SK-N-SH (cell line): ENCODE measurements around the gene PER2. TPM values are rescaled to one million over a fixed set of nuclear protein-coding genes. Genes with fewer than 3 reads are reported as not detected.

Experiments used
- CTCF ChIA-PET: fragments of 300-600, 350-600 bp; formaldehyde crosslinking; extraction: SDS; loops from one replicate; lab custom pipeline; 2021; lab: Yijun Ruan, JAX
- POLR2A ChIA-PET: fragments of 350-600 bp; sonication (Branson Sonifier 250); formaldehyde crosslinking; extraction: SDS; loops from one replicate; lab custom pipeline; 2020; ENCODE audit warnings: antibody characterized with exemption, inconsistent platforms; lab: Yijun Ruan, JAX
- DNase-seq: peaks from one replicate; pipeline ENCODE4 v3.0.0; 2012
- H2AFZ ChIP-seq: fragments of 200-600 bp; sonication (generic); 2 replicates; pipeline ENCODE4 v1.8.1; 2016; ENCODE audit warnings: antibody characterized with exemption, mild to moderate bottlenecking, low read depth
- H3F3A ChIP-seq: fragments of 200-600 bp; sonication (generic); replicated peaks from 2 replicates; pipeline ENCODE3; 2016; ENCODE audit warnings: antibody characterized with exemption, mild to moderate bottlenecking; ENCODE audit not compliant: insufficient read depth
- H3K27ac ChIP-seq, 2 experiments: fragments of 200-500 bp in 1 of 2; fragments of 200-600 bp in 1 of 2; sonication (Bioruptor generic) in 1 of 2; sonication (generic), shearing (Covaris generic) in 1 of 2; 2 replicates each; pipeline versions ENCODE4 v1.5.1 to v1.6.1; 2014 to 2016; ENCODE audit warnings: low read depth in 2 of 2, inconsistent platforms in 1 of 2, low read length in 1 of 2, mild to moderate bottlenecking in 1 of 2, mixed read lengths in 1 of 2
- H3K27me3 ChIP-seq: fragments of 200-600 bp; sonication (generic), shearing (Covaris generic); 2 replicates; pipeline ENCODE4 v1.6.1; 2016; ENCODE audit warnings: mixed run types; ENCODE audit not compliant: insufficient read depth
- H3K36me3 ChIP-seq, 2 experiments: fragments of 200-500 bp in 1 of 2; fragments of 200-600 bp in 1 of 2; sonication (Bioruptor generic) in 1 of 2; sonication (generic) in 1 of 2; replicated peaks in 1 of 2; 2 replicates each; pipeline versions ENCODE3 to v1.5.1; 2014 to 2016; ENCODE audit warnings: low read length in 1 of 2, mild to moderate bottlenecking in 1 of 2; ENCODE audit not compliant: insufficient read depth in 2 of 2, control insufficient read depth in 1 of 2
- H3K4me1 ChIP-seq, 2 experiments: fragments of 200-500 bp in 1 of 2; fragments of 200-600 bp in 1 of 2; sonication (Bioruptor generic) in 1 of 2; sonication (generic), shearing (Covaris generic) in 1 of 2; 2 replicates each; pipeline versions ENCODE4 v1.5.1 to v1.6.1; 2014 to 2016; ENCODE audit warnings: low read depth in 1 of 2, low read length in 1 of 2, mixed run types in 1 of 2; ENCODE audit not compliant: insufficient read depth in 2 of 2, control insufficient read depth in 1 of 2
- H3K4me2 ChIP-seq: fragments of 200-600 bp; sonication (generic), shearing (Covaris generic); 2 replicates; pipeline ENCODE4 v1.6.1; 2017; ENCODE audit warnings: mixed run types
- H3K4me3 ChIP-seq, 2 experiments: fragments of 200-500 bp in 1 of 2; fragments of 200-600 bp in 1 of 2; sonication (Bioruptor generic) in 1 of 2; sonication (generic), shearing (Covaris generic) in 1 of 2; 2 replicates each; pipeline versions ENCODE4 v1.5.1 to v1.8.1; 2014 to 2016; ENCODE audit warnings: low read depth in 2 of 2, inconsistent platforms in 1 of 2, low read length in 1 of 2, mild to moderate bottlenecking in 1 of 2, mixed read lengths in 1 of 2, moderate library complexity in 1 of 2
- H3K79me2 ChIP-seq: fragments of 200-600 bp; sonication (generic); 2 replicates; pipeline ENCODE4 v1.8.1; 2017; ENCODE audit warnings: mild to moderate bottlenecking; ENCODE audit not compliant: insufficient read depth
- H3K9ac ChIP-seq: fragments of 200-600 bp; sonication (generic); 2 replicates; pipeline ENCODE4 v1.6.1; 2017; ENCODE audit warnings: mixed run types
- H3K9me2 ChIP-seq: fragments of 200-600 bp; sonication (generic); 2 replicates; pipeline ENCODE4 v1.6.1; 2017; ENCODE audit warnings: mixed run types
- H3K9me3 ChIP-seq: fragments of 200-600 bp; sonication (generic); 2 replicates; pipeline ENCODE4 v1.6.1; 2017; ENCODE audit warnings: mixed run types, mild to moderate bottlenecking, moderate library complexity
- H4K20me1 ChIP-seq: fragments of 200-600 bp; sonication (generic); 2 replicates; pipeline ENCODE4 v1.6.1; 2017; ENCODE audit warnings: mild to moderate bottlenecking, mixed run types; ENCODE audit not compliant: insufficient read depth
- ELF1 ChIP-seq: IDR thresholded peaks from 2 replicates; pipeline ENCODE4 v1.4.0; 2012
- FOSL2 ChIP-seq: IDR thresholded peaks from 2 replicates; pipeline ENCODE4 v1.4.0; 2012; ENCODE audit warnings: low read depth, mild to moderate bottlenecking, moderate library complexity, borderline replicate concordance
- FOXM1 ChIP-seq: IDR thresholded peaks from 2 replicates; pipeline ENCODE4 v1.4.0; 2012; ENCODE audit warnings: low read depth, mild to moderate bottlenecking
- GABPA ChIP-seq: IDR thresholded peaks from 2 replicates; pipeline ENCODE4 v1.4.0; 2012; ENCODE audit warnings: low read depth, mild to moderate bottlenecking
- GATA2 ChIP-seq: sonication (generic); formaldehyde crosslinking; IDR thresholded peaks from 2 replicates; pipeline ENCODE4 v1.5.0; 2020; ENCODE audit warnings: mild to moderate bottlenecking, missing genetic modification reagents
- IRF3 ChIP-seq: fragments of 150-350 bp; IDR thresholded peaks from 2 replicates; pipeline ENCODE4 v1.6.1; 2016; ENCODE audit warnings: mild to moderate bottlenecking, low read depth, low read length
- MXI1 ChIP-seq: IDR thresholded peaks from 2 replicates; pipeline ENCODE4 v1.6.1; 2012; ENCODE audit warnings: mild to moderate bottlenecking, low read depth, low read length, improper control_type of control experiment
- NFIC ChIP-seq: IDR thresholded peaks from 2 replicates; pipeline ENCODE4 v1.4.0; 2012; ENCODE audit warnings: borderline replicate concordance
- NRF1 ChIP-seq: IDR thresholded peaks from 2 replicates; pipeline ENCODE4 v1.6.1; 2012; ENCODE audit warnings: low read depth, mild to moderate bottlenecking, low read length
- POLR2AphosphoS5 ChIP-seq: IDR thresholded peaks from 2 replicates; pipeline ENCODE4 v1.6.1; 2012; ENCODE audit warnings: low read depth, low read length
- RCOR1 ChIP-seq: fragments of 150-350 bp; IDR thresholded peaks from 2 replicates; pipeline ENCODE4 v1.6.1; 2017; ENCODE audit warnings: antibody characterized with exemption, low read length
- RXRA ChIP-seq: IDR thresholded peaks from 2 replicates; pipeline ENCODE4 v1.4.0; 2012; ENCODE audit warnings: low read depth, mild to moderate bottlenecking, borderline replicate concordance
- SIN3A ChIP-seq: IDR thresholded peaks from 2 replicates; pipeline ENCODE4 v1.6.1; 2012; ENCODE audit warnings: low read depth, mild to moderate bottlenecking, low read length, moderate library complexity, borderline replicate concordance
- TAF1 ChIP-seq: IDR thresholded peaks from 2 replicates; pipeline ENCODE4 v1.6.1; 2012; ENCODE audit warnings: low read depth, mild to moderate bottlenecking, low read length, moderate library complexity, borderline replicate concordance
- TCF12 ChIP-seq: IDR thresholded peaks from 2 replicates; pipeline ENCODE4 v1.4.0; 2012
- WGBS: methylation state at CpG from one replicate; pipeline ENCODE4 v1.1.6; 2017; ENCODE audit warnings: low lambda C conversion rate; 5-methylcytosine and 5-hydroxymethylcytosine counted together
- polyA plus RNA-seq, 3 experiments: library from polyadenylated mRNA; depleted of rRNA; stranded (reverse); fragments of >200 nt; gene quantifications; 2 replicates each; pipeline ENCODE4 v1.2.3, GENCODE V29; 2012
- TF ChIP-seq, protein P1 (sequence below): IDR thresholded peaks from 2 replicates; pipeline ENCODE4 v1.4.0; 2012; ENCODE audit warnings: low read depth

PER2 gene
- polyA plus RNA-seq, 1 of the 3 experiments (the other 2 are of a cell fraction) = 0.82 TPM

GRCh38 chr2:238225911-238226697 is 62.3 kb downstream of the PER2 start:
- H3K27me3 ChIP-seq = no peaks in the 10 kb centered on the region; the same call in 1 of the 2 replicates
- H3K9me3 ChIP-seq = no peaks in the 10 kb centered on the region
- H2AFZ ChIP-seq = no peak overlapping the region
- no peaks in the 10 kb centered on the region for H3K79me2 ChIP-seq
- POLR2A ChIA-PET = no interaction called here
- no peak overlapping the region for H3K9ac ChIP-seq
- WGBS = 83% methylated on average over 27 of the region's 38 CpGs
- H3K36me3 ChIP-seq = no peaks in the 10 kb centered on the region
- H3F3A ChIP-seq = no peaks in the 10 kb centered on the region
- TF ChIP-seq MXI1 = no peak
- no peak for TF ChIP-seq FOSL2
- no peak for TF ChIP-seq POLR2AphosphoS5
- no peak for TF ChIP-seq IRF3
- no peak for TF ChIP-seq GATA2 (CRISPR knock-in tag)
- TF ChIP-seq FOXM1 = no peak
- TF ChIP-seq NRF1 = no peak
- no peak for TF ChIP-seq TCF12
- no peak for TF ChIP-seq GABPA
- TF ChIP-seq RXRA = no peak
- no peak for TF ChIP-seq RCOR1
- TF ChIP-seq, all 33 proteins: peak for 0
- CTCF ChIA-PET = no interaction called here
- Histone ChIP-seq H3K4me2 (no peak overlapping the region), H3K27ac (no peak overlapping the region), H3K4me3 (no peak overlapping the region), H4K20me1 (no peaks in the 10 kb centered on the region), H3K9me2 (no peaks in the 10 kb centered on the region), H3K4me1 (no peaks in the 10 kb centered on the region)
- DNase-seq = no peak

DNA sequence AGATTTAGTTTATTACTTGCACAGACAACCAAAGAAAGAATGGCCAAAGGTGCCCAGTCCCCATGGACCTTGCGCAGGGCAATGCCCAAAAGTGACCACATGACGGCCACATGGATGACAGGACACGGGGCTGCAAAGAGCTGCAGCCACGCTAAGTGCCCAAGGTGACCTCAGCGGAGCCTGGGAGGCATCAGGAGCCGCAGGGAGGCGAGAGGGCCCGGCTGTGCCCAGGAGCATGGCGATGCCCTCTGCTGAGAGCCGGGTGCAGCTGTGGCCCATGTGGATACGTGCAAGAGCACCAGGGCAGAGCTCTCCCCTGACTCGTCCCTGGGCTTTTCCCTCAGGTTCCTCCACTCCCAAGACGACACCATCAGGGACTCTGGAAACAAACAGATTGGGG is 63.3 kb downstream of the PER2 start:
- no peak for DNase-seq
- Histone ChIP-seq H3K9me3 (no peaks in the 10 kb centered on the region), H3K27ac (no peak overlapping the region), H4K20me1 (no peaks in the 10 kb centered on the region), H3K9me2 (no peaks in the 10 kb centered on the region), H3K4me3 (no peak overlapping the region), H3K4me1 (no peaks in the 10 kb centered on the region), H3K79me2 (no peaks in the 10 kb centered on the region), H3K9ac (no peak overlapping the region), H3K4me2 (no peak overlapping the region), H3K36me3 (no peaks in the 10 kb centered on the region), H3K27me3 (no peaks in the 10 kb centered on the region; the same call in 1 of the 2 replicates), H3F3A (no peaks in the 10 kb centered on the region), H2AFZ (no peak overlapping the region)
- 81% methylated on average over 12 of the region's 13 CpGs for WGBS
- TF ChIP-seq TAF1 = no peak
- TF ChIP-seq, protein P1, sequence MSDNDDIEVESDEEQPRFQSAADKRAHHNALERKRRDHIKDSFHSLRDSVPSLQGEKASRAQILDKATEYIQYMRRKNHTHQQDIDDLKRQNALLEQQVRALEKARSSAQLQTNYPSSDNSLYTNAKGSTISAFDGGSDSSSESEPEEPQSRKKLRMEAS = no peak
- TF ChIP-seq RXRA = no peak
- TF ChIP-seq SIN3A = no peak
- no peak for TF ChIP-seq ELF1
- no peak for TF ChIP-seq NFIC
- no peak for TF ChIP-seq GABPA
- TF ChIP-seq POLR2AphosphoS5 = no peak
- ChIA-PET POLR2A (no interaction called here), CTCF (no interaction called here)
